Measurements from ENCODE around the gene TPO. TPM values are rescaled to one million over a fixed set of nuclear protein-coding genes. Genes with fewer than 3 reads are reported as not detected.
"Not testable (repeated sequence)": the region's sequence is repeated elsewhere in the genome, so short reads cannot be mapped to it uniquely, and the experiment has no call there.

The TPO gene
- total RNA-seq, 2 experiments from 2014 or later: not detected

GRCh38 chr2:1390118-1390517 lies 23.1 kb upstream of the TPO start:
- POLR2A ChIA-PET; CTCF ChIA-PET; H3K36me3 Mint-ChIP-seq; DNase-seq; H3K27ac Mint-ChIP-seq; H3K9me3 Mint-ChIP-seq; H3K4me1 Mint-ChIP-seq (ENCODE audit: low read depth); intact Hi-C loops (cut with micrococcal nuclease); H3K4me3 Mint-ChIP-seq; H3K27me3 Mint-ChIP-seq: not testable (repeated sequence)

- no peak overlapping the region for H3K4me3 Mint-ChIP-seq
- no peak overlapping the region for H3K27ac Mint-ChIP-seq
- H3K36me3 Mint-ChIP-seq: no peaks in the 10 kb centered on the region
- peaks cover 8% of the 10 kb centered on the region for H3K9me3 Mint-ChIP-seq
- ChIA-PET CTCF (no interaction called here), POLR2A (no interaction called here)
- H3K27me3 Mint-ChIP-seq: peaks cover 5% of the 10 kb centered on the region
- intact Hi-C loops (cut with micrococcal nuclease): no loop called here
- peaks cover 4% of the 10 kb centered on the region for H3K4me1 Mint-ChIP-seq (ENCODE audit: low read depth)
- no peak for DNase-seq
Measured at GRCh38 chr2:1393321-1393720, 19.9 kb upstream of the TPO start.

GRCh38 chr2:1394709-1395408 lies 18.4 kb upstream of the TPO start:
- no peak overlapping the region for H3K4me3 Mint-ChIP-seq
- DNase-seq: no peak
- peaks cover 6% of the 10 kb centered on the region for H3K9me3 Mint-ChIP-seq
- no peaks in the 10 kb centered on the region for H3K36me3 Mint-ChIP-seq
- CTCF ChIA-PET: no interaction called here
- intact Hi-C loops (cut with micrococcal nuclease): no loop called here
- H3K27me3 Mint-ChIP-seq: peaks cover 5% of the 10 kb centered on the region
- H3K27ac Mint-ChIP-seq: no peak overlapping the region
- no peaks in the 10 kb centered on the region for H3K4me1 Mint-ChIP-seq (ENCODE audit: low read depth)
- POLR2A ChIA-PET: no interaction called here

GRCh38 chr2:1397350-1397749 lies 15.9 kb upstream of the TPO start:
- H3K27ac Mint-ChIP-seq: no peak overlapping the region
- no peaks in the 10 kb centered on the region for H3K9me3 Mint-ChIP-seq
- CTCF ChIA-PET: no interaction called here
- POLR2A ChIA-PET: no interaction called here
- no peaks in the 10 kb centered on the region for H3K4me1 Mint-ChIP-seq (ENCODE audit: low read depth)
- H3K27me3 Mint-ChIP-seq: peaks cover 5% of the 10 kb centered on the region
- H3K4me3 Mint-ChIP-seq: no peak overlapping the region
- H3K36me3 Mint-ChIP-seq: no peaks in the 10 kb centered on the region
- intact Hi-C loops (cut with micrococcal nuclease): no loop called here
- DNase-seq: no peak

GRCh38 chr2:1398191-1398590 lies 15.1 kb upstream of the TPO start:
- no peak for DNase-seq
- CTCF ChIA-PET: no interaction called here
- intact Hi-C loops (cut with micrococcal nuclease): no loop called here
- H3K9me3 Mint-ChIP-seq: no peaks in the 10 kb centered on the region
- no peaks in the 10 kb centered on the region for H3K4me1 Mint-ChIP-seq (ENCODE audit: low read depth)
- POLR2A ChIA-PET: no interaction called here
- H3K27me3 Mint-ChIP-seq: peaks cover 2% of the 10 kb centered on the region
- H3K27ac Mint-ChIP-seq: no peak overlapping the region
- H3K36me3 Mint-ChIP-seq: no peaks in the 10 kb centered on the region
- H3K4me3 Mint-ChIP-seq: no peak overlapping the region

GRCh38 chr2:1400943-1401735 lies 12.1 kb upstream of the TPO start:
- POLR2A ChIA-PET: no interaction called here
- no peaks in the 10 kb centered on the region for H3K36me3 Mint-ChIP-seq
- CTCF ChIA-PET: no interaction called here
- H3K9me3 Mint-ChIP-seq: no peaks in the 10 kb centered on the region
- intact Hi-C loops (cut with micrococcal nuclease): no loop called here
- no peaks in the 10 kb centered on the region for H3K4me1 Mint-ChIP-seq (ENCODE audit: low read depth)
- no peak overlapping the region for H3K4me3 Mint-ChIP-seq
- no peaks in the 10 kb centered on the region for H3K27me3 Mint-ChIP-seq
- no peak for DNase-seq
- H3K27ac Mint-ChIP-seq: no peak overlapping the region

- no peaks in the 10 kb centered on the region for H3K27me3 Mint-ChIP-seq
- CTCF ChIA-PET: no interaction called here
- H3K27ac Mint-ChIP-seq: no peak overlapping the region
- H3K4me3 Mint-ChIP-seq: no peak overlapping the region
- no peaks in the 10 kb centered on the region for H3K36me3 Mint-ChIP-seq
- POLR2A ChIA-PET: no interaction called here
- peaks cover 4% of the 10 kb centered on the region for H3K4me1 Mint-ChIP-seq (ENCODE audit: low read depth)
- no peaks in the 10 kb centered on the region for H3K9me3 Mint-ChIP-seq
- DNase-seq: no peak
- intact Hi-C loops (cut with micrococcal nuclease): no loop called here
Measured at GRCh38 chr2:1402064-1402463, 11.2 kb upstream of the TPO start.

GRCh38 chr2:1403565-1403964 lies 9.7 kb upstream of the TPO start:
- POLR2A ChIA-PET: no interaction called here
- Mint-ChIP-seq H3K9me3 (no peaks in the 10 kb centered on the region), H3K4me3 (no peak overlapping the region)

GRCh38 chr2:1405124-1405523 lies 8.1 kb upstream of the TPO start:
- Mint-ChIP-seq H3K36me3 (no peaks in the 10 kb centered on the region), H3K27ac (no peak overlapping the region), H3K4me1 (ENCODE audit: low read depth) (peaks cover 4% of the 10 kb centered on the region), H3K27me3 (no peaks in the 10 kb centered on the region), H3K4me3 (no peak overlapping the region), H3K9me3 (no peaks in the 10 kb centered on the region)
- POLR2A ChIA-PET: no interaction called here
- CTCF ChIA-PET: no interaction called here
- intact Hi-C loops (cut with micrococcal nuclease): no loop called here
- DNase-seq: no peak

More at GRCh38 chr2:1403565-1403964, 9.7 kb upstream of the TPO start:
- Mint-ChIP-seq H3K36me3 (no peaks in the 10 kb centered on the region), H3K27ac (no peak overlapping the region), H3K27me3 (no peaks in the 10 kb centered on the region), H3K4me1 (ENCODE audit: low read depth) (peaks cover 4% of the 10 kb centered on the region)
- intact Hi-C loops (cut with micrococcal nuclease): no loop called here
- CTCF ChIA-PET: no interaction called here
- DNase-seq: no peak

- Mint-ChIP-seq H3K36me3 (no peaks in the 10 kb centered on the region), H3K27me3 (no peaks in the 10 kb centered on the region), H3K27ac (no peak overlapping the region), H3K4me1 (ENCODE audit: low read depth) (peaks cover 4% of the 10 kb centered on the region), H3K4me3 (no peak overlapping the region), H3K9me3 (no peaks in the 10 kb centered on the region)
- intact Hi-C loops (cut with micrococcal nuclease): no loop called here
- CTCF ChIA-PET: no interaction called here
- DNase-seq: no peak
- POLR2A ChIA-PET: no interaction called here
Measured at GRCh38 chr2:1405967-1406366, 7.3 kb upstream of the TPO start.

- no peaks in the 10 kb centered on the region for H3K27me3 Mint-ChIP-seq
- H3K9me3 Mint-ChIP-seq: no peaks in the 10 kb centered on the region
- no peak overlapping the region for H3K27ac Mint-ChIP-seq
- ChIA-PET CTCF (no interaction called here), POLR2A (no interaction called here)
- intact Hi-C loops (cut with micrococcal nuclease): no loop called here
- DNase-seq: no peak
- no peaks in the 10 kb centered on the region for H3K36me3 Mint-ChIP-seq
- peaks cover 4% of the 10 kb centered on the region for H3K4me1 Mint-ChIP-seq (ENCODE audit: low read depth)
- H3K4me3 Mint-ChIP-seq: no peak overlapping the region
Measured at GRCh38 chr2:1406434-1406833, 6.8 kb upstream of the TPO start.

GRCh38 chr2:1407950-1408675 lies 5.2 kb upstream of the TPO start:
- Mint-ChIP-seq H3K27me3 (no peaks in the 10 kb centered on the region), H3K4me3 (no peak overlapping the region), H3K27ac (no peak overlapping the region), H3K9me3 (no peaks in the 10 kb centered on the region), H3K4me1 (ENCODE audit: low read depth) (peaks cover 4% of the 10 kb centered on the region), H3K36me3 (no peaks in the 10 kb centered on the region)
- POLR2A ChIA-PET: no interaction called here
- DNase-seq: no peak
- intact Hi-C loops (cut with micrococcal nuclease): no loop called here
- CTCF ChIA-PET: no interaction called here

GRCh38 chr2:1414121-1414520 lies 858 bp downstream of the TPO start:
- H3K4me3 Mint-ChIP-seq: no peak overlapping the region
- no peaks in the 10 kb centered on the region for H3K4me1 Mint-ChIP-seq (ENCODE audit: low read depth)
- ChIA-PET CTCF (no interaction called here), POLR2A (no interaction called here)
- no peaks in the 10 kb centered on the region for H3K9me3 Mint-ChIP-seq
- no peak overlapping the region for H3K27ac Mint-ChIP-seq
- H3K36me3 Mint-ChIP-seq: no peaks in the 10 kb centered on the region
- no peak for DNase-seq
- no peaks in the 10 kb centered on the region for H3K27me3 Mint-ChIP-seq
- intact Hi-C loops (cut with micrococcal nuclease): no loop called here
